SK-N-SH (cell line): ENCODE measurements around the gene ZNF609. TPM values are rescaled to one million over a fixed set of nuclear protein-coding genes. Genes with fewer than 3 reads are reported as not detected.

Experiments
- CTCF ChIA-PET: fragments of 300-600, 350-600 bp; formaldehyde crosslinking; extraction: SDS; loops from one replicate; lab custom pipeline; 2021; lab: Yijun Ruan, JAX
- POLR2A ChIA-PET: fragments of 350-600 bp; sonication (Branson Sonifier 250); formaldehyde crosslinking; extraction: SDS; loops from one replicate; lab custom pipeline; 2020; ENCODE audit warnings: antibody characterized with exemption, inconsistent platforms; lab: Yijun Ruan, JAX
- DNase-seq: peaks from one replicate; pipeline ENCODE4 v3.0.0; 2012
- H2AFZ ChIP-seq: fragments of 200-600 bp; sonication (generic); 2 replicates; pipeline ENCODE4 v1.8.1; 2016; ENCODE audit warnings: antibody characterized with exemption, mild to moderate bottlenecking, low read depth
- H3F3A ChIP-seq: fragments of 200-600 bp; sonication (generic); replicated peaks from 2 replicates; pipeline ENCODE3; 2016; ENCODE audit warnings: antibody characterized with exemption, mild to moderate bottlenecking; ENCODE audit not compliant: insufficient read depth
- H3K27ac ChIP-seq, 2 experiments: fragments of 200-500 bp in 1 of 2; fragments of 200-600 bp in 1 of 2; sonication (Bioruptor generic) in 1 of 2; sonication (generic), shearing (Covaris generic) in 1 of 2; 2 replicates each; pipeline versions ENCODE4 v1.5.1 to v1.6.1; 2014 to 2016; ENCODE audit warnings: low read depth in 2 of 2, inconsistent platforms in 1 of 2, low read length in 1 of 2, mild to moderate bottlenecking in 1 of 2, mixed read lengths in 1 of 2
- H3K27me3 ChIP-seq: fragments of 200-600 bp; sonication (generic), shearing (Covaris generic); 2 replicates; pipeline ENCODE4 v1.6.1; 2016; ENCODE audit warnings: mixed run types; ENCODE audit not compliant: insufficient read depth
- H3K36me3 ChIP-seq, 2 experiments: fragments of 200-500 bp in 1 of 2; fragments of 200-600 bp in 1 of 2; sonication (Bioruptor generic) in 1 of 2; sonication (generic) in 1 of 2; replicated peaks in 1 of 2; 2 replicates each; pipeline versions ENCODE3 to v1.5.1; 2014 to 2016; ENCODE audit warnings: low read length in 1 of 2, mild to moderate bottlenecking in 1 of 2; ENCODE audit not compliant: insufficient read depth in 2 of 2, control insufficient read depth in 1 of 2
- H3K4me1 ChIP-seq, 2 experiments: fragments of 200-500 bp in 1 of 2; fragments of 200-600 bp in 1 of 2; sonication (Bioruptor generic) in 1 of 2; sonication (generic), shearing (Covaris generic) in 1 of 2; 2 replicates each; pipeline versions ENCODE4 v1.5.1 to v1.6.1; 2014 to 2016; ENCODE audit warnings: low read depth in 1 of 2, low read length in 1 of 2, mixed run types in 1 of 2; ENCODE audit not compliant: insufficient read depth in 2 of 2, control insufficient read depth in 1 of 2
- H3K4me2 ChIP-seq: fragments of 200-600 bp; sonication (generic), shearing (Covaris generic); 2 replicates; pipeline ENCODE4 v1.6.1; 2017; ENCODE audit warnings: mixed run types
- H3K4me3 ChIP-seq, 2 experiments: fragments of 200-500 bp in 1 of 2; fragments of 200-600 bp in 1 of 2; sonication (Bioruptor generic) in 1 of 2; sonication (generic), shearing (Covaris generic) in 1 of 2; 2 replicates each; pipeline versions ENCODE4 v1.5.1 to v1.8.1; 2014 to 2016; ENCODE audit warnings: low read depth in 2 of 2, inconsistent platforms in 1 of 2, low read length in 1 of 2, mild to moderate bottlenecking in 1 of 2, mixed read lengths in 1 of 2, moderate library complexity in 1 of 2
- H3K79me2 ChIP-seq: fragments of 200-600 bp; sonication (generic); 2 replicates; pipeline ENCODE4 v1.8.1; 2017; ENCODE audit warnings: mild to moderate bottlenecking; ENCODE audit not compliant: insufficient read depth
- H3K9ac ChIP-seq: fragments of 200-600 bp; sonication (generic); 2 replicates; pipeline ENCODE4 v1.6.1; 2017; ENCODE audit warnings: mixed run types
- H3K9me2 ChIP-seq: fragments of 200-600 bp; sonication (generic); 2 replicates; pipeline ENCODE4 v1.6.1; 2017; ENCODE audit warnings: mixed run types
- H3K9me3 ChIP-seq: fragments of 200-600 bp; sonication (generic); 2 replicates; pipeline ENCODE4 v1.6.1; 2017; ENCODE audit warnings: mixed run types, mild to moderate bottlenecking, moderate library complexity
- H4K20me1 ChIP-seq: fragments of 200-600 bp; sonication (generic); 2 replicates; pipeline ENCODE4 v1.6.1; 2017; ENCODE audit warnings: mild to moderate bottlenecking, mixed run types; ENCODE audit not compliant: insufficient read depth
- EZH2phosphoT487 ChIP-seq: fragments of 200-600 bp; sonication (generic); IDR thresholded peaks from 2 replicates; pipeline ENCODE4 v1.6.1; 2017; ENCODE audit warnings: low read depth, mixed run types, mild to moderate bottlenecking, antibody characterized with exemption, moderate library complexity, borderline replicate concordance
- FOSL2 ChIP-seq: IDR thresholded peaks from 2 replicates; pipeline ENCODE4 v1.4.0; 2012; ENCODE audit warnings: low read depth, mild to moderate bottlenecking, moderate library complexity, borderline replicate concordance
- JUND ChIP-seq: IDR thresholded peaks from 2 replicates; pipeline ENCODE4 v1.4.0; 2012
- NFIC ChIP-seq: IDR thresholded peaks from 2 replicates; pipeline ENCODE4 v1.4.0; 2012; ENCODE audit warnings: borderline replicate concordance
- PBX3 ChIP-seq: IDR thresholded peaks from 2 replicates; pipeline ENCODE4; 2012
- POLR2AphosphoS5 ChIP-seq: IDR thresholded peaks from 2 replicates; pipeline ENCODE4 v1.6.1; 2012; ENCODE audit warnings: low read depth, low read length
- SMC3 ChIP-seq: IDR thresholded peaks from 2 replicates; pipeline ENCODE4 v1.6.1; 2012; ENCODE audit warnings: low read depth, low read length, improper control_type of control experiment
- TAF1 ChIP-seq: IDR thresholded peaks from 2 replicates; pipeline ENCODE4 v1.6.1; 2012; ENCODE audit warnings: low read depth, mild to moderate bottlenecking, low read length, moderate library complexity, borderline replicate concordance
- TCF12 ChIP-seq: IDR thresholded peaks from 2 replicates; pipeline ENCODE4 v1.4.0; 2012
- TEAD4 ChIP-seq: IDR thresholded peaks from 2 replicates; pipeline ENCODE4 v1.4.0; 2012; ENCODE audit warnings: mild to moderate bottlenecking, borderline replicate concordance; ENCODE audit not compliant: insufficient read depth
- USF2 ChIP-seq: fragments of 150-350 bp; IDR thresholded peaks from 2 replicates; pipeline ENCODE4 v1.6.1; 2017; ENCODE audit warnings: antibody characterized with exemption, low read length, low read depth, borderline replicate concordance
- WGBS: methylation state at CpG from one replicate; pipeline ENCODE4 v1.1.6; 2017; ENCODE audit warnings: low lambda C conversion rate; 5-methylcytosine and 5-hydroxymethylcytosine counted together
- polyA plus RNA-seq, 3 experiments: library from polyadenylated mRNA; depleted of rRNA; stranded (reverse); fragments of >200 nt; gene quantifications; 2 replicates each; pipeline ENCODE4 v1.2.3, GENCODE V29; 2012

The ZNF609 gene
- polyA plus RNA-seq, 1 of the 3 experiments (the other 2 are of a cell fraction), result 12.6 TPM

GRCh38 chr15:64619880-64620839, 159.8 kb downstream of the ZNF609 start:
- no peaks in the 10 kb centered on the region for H3K27me3 ChIP-seq
- no peak overlapping the region for H3K9ac ChIP-seq
- TF ChIP-seq TCF12, result peak; percentile 42
- peak; percentile 30; the same call in 1 of the 2 replicates for TF ChIP-seq NFIC
- TF ChIP-seq TAF1, result no peak
- TF ChIP-seq FOSL2, result peak; percentile 69
- peak; percentile 27; the same call in 1 of the 2 replicates for TF ChIP-seq POLR2AphosphoS5
- no peak for TF ChIP-seq SMC3
- TF ChIP-seq PBX3, result peak; percentile 47
- peak; percentile 55 for TF ChIP-seq JUND
- TF ChIP-seq TEAD4, result no peak
- TF ChIP-seq USF2, result no peak
- POLR2A ChIA-PET, result no interaction called here
- H4K20me1 ChIP-seq, result peaks cover 53% of the 10 kb centered on the region
- 53% methylated on average over 1 of the region's 1 CpG for WGBS
- H3K4me1 ChIP-seq, result peaks cover 25 to 41% of the 10 kb centered on the region in 2 experiments
- no peak for DNase-seq
- H2AFZ ChIP-seq, result no peak overlapping the region
- peak overlapping the region; percentile 5 to 60; a peak in 3 of 4 replicates for H3K27ac ChIP-seq
- H3K4me2 ChIP-seq, result peak overlapping the region; percentile 48
- H3K36me3 ChIP-seq, result peaks cover 0 to 4% of the 10 kb centered on the region in 2 experiments
- no peaks in the 10 kb centered on the region for H3K9me2 ChIP-seq
- H3F3A ChIP-seq, result peaks cover 32% of the 10 kb centered on the region
- CTCF ChIA-PET, result interaction anchor here (0.9 to 1.1 kb wide), 2 partner anchors 143 to 190 kb away, joined by 3 read pairs; no protein-coding TSS in a partner anchor
- H3K9me3 ChIP-seq, result no peaks in the 10 kb centered on the region
- peaks cover 84% of the 10 kb centered on the region for H3K79me2 ChIP-seq
- H3K4me3 ChIP-seq, result no peak overlapping the region

GRCh38 chr15:64621056-64621455, 160.7 kb downstream of the ZNF609 start:
- 0 out of 2 replicates have a peak overlapping the region, but pooled peaks have one; percentile 48 for H3K4me2 ChIP-seq
- 86% methylated on average over 3 of the region's 3 CpGs for WGBS

More at GRCh38 chr15:64621056-64621455, 160.7 kb downstream of the ZNF609 start:
- Histone ChIP-seq H4K20me1 (peaks cover 53% of the 10 kb centered on the region), H3K4me1 (peaks cover 25 to 41% of the 10 kb centered on the region in 2 experiments), H3K9me2 (no peaks in the 10 kb centered on the region), H3K36me3 (peaks cover 1 to 4% of the 10 kb centered on the region in 2 experiments), H3K27ac (peak overlapping the region in 1 of 2 experiments; percentile 60; a peak in 2 of 4 replicates), H3K9me3 (no peaks in the 10 kb centered on the region), H3K4me3 (no peak overlapping the region), H2AFZ (no peak overlapping the region), H3K79me2 (peaks cover 76% of the 10 kb centered on the region), H3F3A (peaks cover 32% of the 10 kb centered on the region), H3K27me3 (no peaks in the 10 kb centered on the region), H3K9ac (no peak overlapping the region)
- POLR2A ChIA-PET, result no interaction called here
- CTCF ChIA-PET, result interaction anchor here (1.1 kb wide), 1 partner anchor 143 kb away, joined by 3 read pairs; no protein-coding TSS in a partner anchor
- no peak for DNase-seq
- no peak for TF ChIP-seq EZH2phosphoT487
